ENCODE results near the gene TSG101. TPM values are rescaled to one million over a fixed set of nuclear protein-coding genes. Genes with fewer than 3 reads are reported as not detected.

TSG101 gene
- polyA plus RNA-seq, 1 donor from 2014 or later, result 51.7 TPM

DNA sequence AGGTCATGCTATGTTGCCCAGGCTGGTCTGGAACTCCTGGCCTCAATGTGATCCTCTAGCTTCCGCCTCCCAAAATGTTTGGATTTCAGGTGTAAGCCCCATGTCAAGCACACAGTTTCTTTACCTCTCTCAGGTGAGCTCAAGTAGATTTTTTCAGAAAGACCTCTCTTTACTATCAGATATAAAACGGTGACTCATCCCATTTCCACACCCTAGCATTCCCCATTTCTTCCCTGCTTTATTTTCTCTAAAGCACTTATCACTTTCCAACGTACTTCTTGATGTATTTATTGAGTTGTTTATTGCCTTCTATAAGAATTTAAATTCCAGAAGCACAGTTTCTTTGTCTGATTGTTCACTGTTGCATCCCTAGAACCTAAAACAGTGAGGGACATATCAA lies 3.7 kb downstream of the TSG101 start:
- Mint-ChIP-seq H3K27ac (peak overlapping the region in 2 of 3 donors; percentile 11 to 77), H3K4me1 (peaks cover 21 to 46% (median 36%) of the 10 kb centered on the region in 3 donors), H3K36me3 (peaks cover 6% of the 10 kb centered on the region), H3K9me3 (peaks cover 0 to 3% (median 0%) of the 10 kb centered on the region in 3 donors), H3K27me3 (no peaks in the 10 kb centered on the region), H3K4me3 (peak overlapping the region in 1 of 4 donors; percentile 34)

- Mint-ChIP-seq H3K27ac (peak overlapping the region in 2 of 3 donors; percentile 7 to 11), H3K36me3 (peaks cover 6% of the 10 kb centered on the region), H3K4me1 (peaks cover 18 to 42% (median 30%) of the 10 kb centered on the region in 3 donors), H3K4me3 (peak overlapping the region in 1 of 4 donors; percentile 34), H3K27me3 (no peaks in the 10 kb centered on the region), H3K9me3 (peaks cover 0 to 3% (median 0%) of the 10 kb centered on the region in 3 donors)
Measured at GRCh38 chr11:18522388-18522787, 4.4 kb downstream of the TSG101 start.

DNA sequence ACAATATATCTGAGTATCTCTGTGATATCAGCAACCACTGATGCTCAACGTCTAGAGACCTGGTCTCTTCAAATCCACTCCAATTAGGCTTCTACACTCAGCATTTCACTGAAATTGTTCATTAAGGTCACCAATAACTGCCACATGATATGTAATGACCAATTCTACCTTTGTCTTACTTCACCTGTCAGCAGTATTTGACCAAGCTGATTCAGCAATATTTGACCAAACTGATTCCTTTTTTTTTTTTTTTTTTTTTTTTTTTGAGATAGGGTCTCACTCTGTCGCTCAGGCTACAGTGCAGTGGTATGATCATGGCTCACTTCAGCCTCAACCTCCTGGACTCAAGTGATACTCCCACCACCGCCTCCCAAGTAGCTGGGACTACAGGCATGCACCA lies 5.6 kb downstream of the TSG101 start:
- H3K4me3 Mint-ChIP-seq, result no peak overlapping the region
- peaks cover 13 to 30% (median 27%) of the 10 kb centered on the region in 3 donors for H3K4me1 Mint-ChIP-seq
- H3K9me3 Mint-ChIP-seq, result no peaks in the 10 kb centered on the region
- H3K27ac Mint-ChIP-seq, result no peak overlapping the region
- H3K36me3 Mint-ChIP-seq, result peaks cover 6% of the 10 kb centered on the region
- no peaks in the 10 kb centered on the region for H3K27me3 Mint-ChIP-seq

DNA sequence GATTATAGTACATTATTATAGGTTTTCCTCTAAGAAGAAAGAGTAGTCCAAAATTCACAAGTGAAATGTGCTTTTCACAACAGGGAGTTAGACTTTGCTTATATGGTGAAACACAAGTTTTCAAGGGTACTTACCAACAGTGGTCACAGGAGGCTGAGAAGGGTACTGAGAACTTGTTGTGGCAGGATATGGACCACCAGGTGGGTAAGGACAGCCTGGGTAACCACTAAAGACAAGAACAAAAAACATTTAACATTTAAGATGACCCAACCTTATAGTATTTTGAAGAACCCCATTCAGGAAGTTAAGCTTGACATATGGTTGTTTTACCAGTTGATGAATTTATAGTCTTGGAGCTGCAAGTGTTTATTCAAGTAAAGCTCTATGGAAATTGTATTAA lies 24.4 kb downstream of the TSG101 start:
- Mint-ChIP-seq H3K27ac (no peak overlapping the region), H3K4me3 (no peak overlapping the region), H3K9me3 (no peaks in the 10 kb centered on the region), H3K4me1 (no peaks in the 10 kb centered on the region), H3K27me3 (no peaks in the 10 kb centered on the region), H3K36me3 (peaks cover 9% of the 10 kb centered on the region)

- Mint-ChIP-seq H3K27me3 (no peaks in the 10 kb centered on the region), H3K36me3 (peaks cover 11% of the 10 kb centered on the region), H3K4me3 (no peak overlapping the region), H3K9me3 (no peaks in the 10 kb centered on the region), H3K27ac (no peak overlapping the region), H3K4me1 (no peaks in the 10 kb centered on the region)
Measured at GRCh38 chr11:18501629-18502028, 25.1 kb downstream of the TSG101 start.

DNA sequence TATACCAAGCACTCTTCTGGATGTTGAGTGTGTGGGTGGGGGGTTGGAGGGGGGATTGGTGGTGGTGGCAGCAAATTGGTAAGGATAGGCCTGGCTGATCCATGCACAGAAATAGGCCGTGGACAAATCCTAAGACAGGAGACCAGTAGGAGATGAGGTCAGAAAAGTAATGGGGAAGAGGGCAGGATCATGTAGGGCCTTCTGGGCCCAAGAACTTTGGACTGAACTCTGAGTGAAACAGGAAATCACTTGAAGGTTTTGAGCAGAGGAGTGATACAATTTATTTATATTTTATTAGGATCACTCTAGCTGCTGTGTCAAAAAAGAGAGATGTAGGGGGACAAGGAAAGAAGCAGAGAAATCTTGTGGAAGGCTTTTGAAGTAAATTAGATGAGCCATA lies 28.7 kb downstream of the TSG101 start:
- Mint-ChIP-seq H3K27ac (no peak overlapping the region), H3K4me3 (no peak overlapping the region), H3K9me3 (no peaks in the 10 kb centered on the region), H3K4me1 (peaks cover 0 to 6% (median 4%) of the 10 kb centered on the region in 3 donors), H3K36me3 (peaks cover 11% of the 10 kb centered on the region), H3K27me3 (no peaks in the 10 kb centered on the region)

GRCh38 chr11:18495703-18496102 lies 31.0 kb downstream of the TSG101 start:
- peaks cover 10% of the 10 kb centered on the region for H3K36me3 Mint-ChIP-seq
- H3K4me1 Mint-ChIP-seq, result peaks cover 1 to 6% (median 4%) of the 10 kb centered on the region in 3 donors
- no peaks in the 10 kb centered on the region for H3K9me3 Mint-ChIP-seq
- no peaks in the 10 kb centered on the region for H3K27me3 Mint-ChIP-seq
- H3K27ac Mint-ChIP-seq, result peak overlapping the region in 1 of 3 donors; percentile 57
- H3K4me3 Mint-ChIP-seq, result peak overlapping the region in 1 of 4 donors; percentile 18

- Mint-ChIP-seq H3K36me3 (peaks cover 12% of the 10 kb centered on the region), H3K4me3 (no peak overlapping the region), H3K27me3 (no peaks in the 10 kb centered on the region), H3K4me1 (peaks cover 4 to 6% (median 5%) of the 10 kb centered on the region in 3 donors), H3K9me3 (no peaks in the 10 kb centered on the region), H3K27ac (no peak overlapping the region)
Measured at GRCh38 chr11:18495271-18495670, 31.5 kb downstream of the TSG101 start.

DNA sequence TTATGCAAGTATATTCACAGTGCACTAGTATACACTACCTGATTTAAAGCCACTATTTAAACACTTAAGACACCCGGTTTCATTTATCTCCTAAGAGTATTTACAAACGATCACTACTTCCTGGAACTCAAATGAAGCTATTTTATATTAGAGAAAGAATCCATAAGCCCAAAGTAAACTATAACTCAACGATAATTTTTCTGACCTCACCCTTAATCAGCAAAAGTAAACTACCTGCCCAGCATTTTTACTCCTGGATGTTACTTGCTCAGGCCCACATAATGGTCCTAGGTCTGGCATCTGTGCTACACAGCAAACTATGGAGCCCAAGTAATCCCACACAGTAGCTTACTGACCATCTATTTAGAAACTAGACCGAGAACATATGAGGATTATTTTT lies 33.4 kb downstream of the TSG101 start:
- H3K9me3 Mint-ChIP-seq, result no peaks in the 10 kb centered on the region
- peaks cover 6 to 9% (median 8%) of the 10 kb centered on the region in 3 donors for H3K4me1 Mint-ChIP-seq
- H3K27ac Mint-ChIP-seq, result no peak overlapping the region
- H3K4me3 Mint-ChIP-seq, result no peak overlapping the region
- no peaks in the 10 kb centered on the region for H3K27me3 Mint-ChIP-seq
- peaks cover 19% of the 10 kb centered on the region for H3K36me3 Mint-ChIP-seq

DNA sequence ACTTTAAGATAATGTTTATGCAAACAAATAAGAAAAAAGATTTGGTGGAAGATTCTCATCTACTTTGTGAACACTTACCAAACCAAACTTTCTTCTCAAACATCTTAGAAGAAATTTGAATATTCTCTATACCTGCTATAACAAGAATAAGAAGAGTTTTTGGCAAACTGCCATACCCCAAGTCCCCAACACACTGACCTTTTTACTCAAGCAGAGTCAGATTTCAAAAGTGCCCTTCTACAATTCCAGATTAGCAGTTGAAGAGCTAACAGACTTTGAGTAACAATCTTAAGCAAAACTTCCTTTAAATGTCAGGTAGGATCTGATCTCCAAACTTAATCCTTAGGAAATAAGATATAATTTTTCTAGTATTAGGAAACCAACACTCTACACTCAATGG lies 33.9 kb downstream of the TSG101 start:
- H3K27ac Mint-ChIP-seq, result no peak overlapping the region
- no peaks in the 10 kb centered on the region for H3K9me3 Mint-ChIP-seq
- peaks cover 22% of the 10 kb centered on the region for H3K36me3 Mint-ChIP-seq
- H3K4me1 Mint-ChIP-seq, result peaks cover 6 to 9% (median 8%) of the 10 kb centered on the region in 3 donors
- no peak overlapping the region for H3K4me3 Mint-ChIP-seq
- no peaks in the 10 kb centered on the region for H3K27me3 Mint-ChIP-seq

- Mint-ChIP-seq H3K27me3 (no peaks in the 10 kb centered on the region), H3K27ac (no peak overlapping the region), H3K4me3 (no peak overlapping the region), H3K4me1 (peaks cover 6 to 9% (median 8%) of the 10 kb centered on the region in 3 donors), H3K36me3 (peaks cover 22% of the 10 kb centered on the region), H3K9me3 (no peaks in the 10 kb centered on the region)
Measured at GRCh38 chr11:18491924-18492323, 34.8 kb downstream of the TSG101 start.

DNA sequence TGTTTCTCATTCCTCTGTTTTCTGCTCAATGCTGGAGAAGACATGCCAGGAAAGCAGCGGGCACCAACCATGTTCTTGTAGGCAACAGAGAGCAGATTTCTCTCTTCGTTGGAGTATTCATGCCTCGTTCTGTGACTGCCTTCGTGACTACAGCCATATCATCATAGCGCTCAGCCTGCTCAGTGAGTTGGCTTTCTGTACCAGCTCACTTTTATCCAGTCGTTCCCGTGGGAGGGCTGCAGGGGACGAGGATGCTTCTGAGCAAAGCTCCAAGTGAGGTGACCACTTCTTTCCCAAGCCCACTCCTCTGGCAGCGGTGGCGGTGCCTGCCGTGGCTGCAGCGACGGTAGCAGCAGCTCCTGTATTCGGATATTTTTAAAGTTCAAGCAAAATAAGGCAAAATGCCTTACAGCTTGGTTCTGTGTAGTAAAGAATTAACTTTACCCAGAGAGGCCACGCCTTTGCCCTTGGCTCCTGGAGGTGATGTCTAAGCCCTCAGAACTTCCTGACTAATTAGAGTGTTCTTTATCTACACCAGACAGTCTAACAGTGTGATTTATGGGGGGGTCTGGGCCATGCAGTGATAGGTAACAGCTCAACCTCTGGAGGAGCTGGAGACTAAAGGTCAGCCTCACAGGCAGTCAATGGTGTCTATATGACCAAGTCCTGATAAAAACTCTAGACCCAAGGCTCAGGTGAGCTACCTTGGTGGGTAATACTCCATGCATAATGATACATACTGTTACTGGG lies 35.8 kb downstream of the TSG101 start:
- peaks cover 6 to 9% (median 8%) of the 10 kb centered on the region in 3 donors for H3K4me1 Mint-ChIP-seq
- H3K9me3 Mint-ChIP-seq, result no peaks in the 10 kb centered on the region
- no peaks in the 10 kb centered on the region for H3K27me3 Mint-ChIP-seq
- H3K36me3 Mint-ChIP-seq, result peaks cover 22% of the 10 kb centered on the region
- no peak overlapping the region for H3K4me3 Mint-ChIP-seq
- no peak overlapping the region for H3K27ac Mint-ChIP-seq

- no peak overlapping the region for H3K4me3 Mint-ChIP-seq
- H3K4me1 Mint-ChIP-seq, result peaks cover 2 to 9% (median 3%) of the 10 kb centered on the region in 3 donors
- no peaks in the 10 kb centered on the region for H3K27me3 Mint-ChIP-seq
- H3K9me3 Mint-ChIP-seq, result no peaks in the 10 kb centered on the region
- H3K27ac Mint-ChIP-seq, result no peak overlapping the region
- peaks cover 22% of the 10 kb centered on the region for H3K36me3 Mint-ChIP-seq
Measured at GRCh38 chr11:18490319-18490718, 36.4 kb downstream of the TSG101 start.

DNA sequence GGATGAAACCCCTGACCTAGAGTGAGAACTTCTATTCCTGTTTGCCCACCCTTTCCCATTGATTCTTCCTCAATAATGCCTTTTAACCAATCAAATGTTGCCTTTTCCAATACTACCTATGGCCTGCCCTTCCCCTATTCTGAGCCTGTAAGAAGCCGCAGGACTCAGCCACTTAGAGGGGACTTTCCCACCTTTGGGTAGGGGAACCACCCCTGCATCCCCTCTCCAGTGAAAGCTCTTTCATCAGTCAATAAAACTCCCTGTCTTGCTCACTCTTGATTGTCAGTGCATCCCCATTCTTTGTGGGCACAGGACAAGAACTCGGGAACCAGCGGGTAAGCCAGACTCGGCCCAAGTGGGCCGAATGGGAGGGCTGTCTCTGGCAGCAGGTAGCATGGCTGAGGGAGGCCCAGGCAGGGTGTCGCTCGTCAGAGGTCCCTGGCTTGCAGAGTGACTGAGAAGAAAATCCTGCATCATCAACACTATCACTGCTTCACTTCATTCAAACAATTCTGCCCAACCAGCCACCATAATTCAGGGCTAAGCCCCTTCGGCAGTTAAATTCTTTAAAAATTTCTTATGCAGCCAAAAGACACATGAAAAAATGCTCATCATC lies 40.7 kb downstream of the TSG101 start:
- Mint-ChIP-seq H3K4me3 (no peak overlapping the region), H3K9me3 (no peaks in the 10 kb centered on the region), H3K4me1 (peaks cover 1 to 13% (median 2%) of the 10 kb centered on the region in 3 donors), H3K27me3 (no peaks in the 10 kb centered on the region), H3K36me3 (peaks cover 27% of the 10 kb centered on the region), H3K27ac (peak overlapping the region in 1 of 3 donors; percentile 35)

DNA sequence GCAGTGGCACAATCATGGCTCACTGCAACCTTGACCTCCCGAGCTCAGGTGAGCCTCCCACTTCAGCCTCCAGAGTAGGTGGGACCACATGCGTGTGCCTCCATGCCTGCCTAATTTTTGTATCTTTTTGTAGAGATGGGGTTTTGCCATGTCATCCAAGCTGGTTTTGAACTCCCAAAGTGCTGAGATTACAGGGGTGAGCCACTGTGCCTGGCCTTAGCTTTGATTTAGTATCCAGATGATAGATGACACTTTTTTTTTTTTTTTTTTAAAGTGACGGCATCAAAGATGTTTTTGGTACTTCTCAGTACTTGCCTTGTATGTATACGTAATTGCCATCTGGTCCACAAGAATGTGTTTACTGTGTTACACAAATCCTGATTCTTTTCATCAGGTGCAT lies 47.7 kb downstream of the TSG101 start:
- Mint-ChIP-seq H3K9me3 (no peaks in the 10 kb centered on the region), H3K27ac (peak overlapping the region in 1 of 3 donors; percentile 10), H3K4me1 (peaks cover 0 to 4% (median 0%) of the 10 kb centered on the region in 3 donors), H3K4me3 (no peak overlapping the region), H3K36me3 (peaks cover 10% of the 10 kb centered on the region), H3K27me3 (no peaks in the 10 kb centered on the region)

DNA sequence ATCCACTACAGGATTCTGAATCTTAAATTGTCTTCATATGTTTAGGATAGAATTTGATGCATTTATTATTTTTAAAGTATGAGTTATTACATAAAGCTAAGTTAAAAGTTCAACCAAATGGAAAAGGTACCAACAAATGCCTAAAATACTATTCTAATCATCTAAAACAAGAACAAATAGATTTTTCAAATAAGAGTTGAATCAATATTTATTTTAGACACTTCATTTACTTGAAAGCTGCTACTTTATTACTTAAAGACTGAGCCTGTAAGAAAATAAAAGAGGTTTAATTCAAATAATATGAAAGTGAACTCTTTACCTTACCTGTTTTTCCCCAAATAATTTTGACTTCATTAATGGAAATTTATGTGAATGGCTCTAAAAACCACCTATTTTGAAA lies 54.2 kb downstream of the TSG101 start:
- Mint-ChIP-seq H3K4me1 (no peaks in the 10 kb centered on the region), H3K9me3 (no peaks in the 10 kb centered on the region), H3K36me3 (peaks cover 3% of the 10 kb centered on the region), H3K4me3 (no peak overlapping the region), H3K27me3 (no peaks in the 10 kb centered on the region), H3K27ac (no peak overlapping the region)
